Peyer's patch (tissue), 4 donors: ENCODE measurements around the gene NANP.

Source experiments
- CTCF ChIP-seq, 6 experiments: fragments of 450-650 bp in 4 of 6; fragments of 200-600 bp in 2 of 6; sonication (generic) in 1 of 6; IDR thresholded peaks; one replicate each; pipeline ENCODE4 v1.5.1; 2017 to 2019; ENCODE audit warnings: antibody characterized with exemption in 6 of 6, mild to moderate bottlenecking in 3 of 6, moderate library complexity in 1 of 6
- POLR2A ChIP-seq, 2 donors: fragments of 450-650 bp; IDR thresholded peaks; one replicate each; pipeline ENCODE4 v1.5.1; 2017; ENCODE audit warnings: antibody characterized with exemption in 2 of 2, mild to moderate bottlenecking in 2 of 2, moderate library complexity in 2 of 2

DNA sequence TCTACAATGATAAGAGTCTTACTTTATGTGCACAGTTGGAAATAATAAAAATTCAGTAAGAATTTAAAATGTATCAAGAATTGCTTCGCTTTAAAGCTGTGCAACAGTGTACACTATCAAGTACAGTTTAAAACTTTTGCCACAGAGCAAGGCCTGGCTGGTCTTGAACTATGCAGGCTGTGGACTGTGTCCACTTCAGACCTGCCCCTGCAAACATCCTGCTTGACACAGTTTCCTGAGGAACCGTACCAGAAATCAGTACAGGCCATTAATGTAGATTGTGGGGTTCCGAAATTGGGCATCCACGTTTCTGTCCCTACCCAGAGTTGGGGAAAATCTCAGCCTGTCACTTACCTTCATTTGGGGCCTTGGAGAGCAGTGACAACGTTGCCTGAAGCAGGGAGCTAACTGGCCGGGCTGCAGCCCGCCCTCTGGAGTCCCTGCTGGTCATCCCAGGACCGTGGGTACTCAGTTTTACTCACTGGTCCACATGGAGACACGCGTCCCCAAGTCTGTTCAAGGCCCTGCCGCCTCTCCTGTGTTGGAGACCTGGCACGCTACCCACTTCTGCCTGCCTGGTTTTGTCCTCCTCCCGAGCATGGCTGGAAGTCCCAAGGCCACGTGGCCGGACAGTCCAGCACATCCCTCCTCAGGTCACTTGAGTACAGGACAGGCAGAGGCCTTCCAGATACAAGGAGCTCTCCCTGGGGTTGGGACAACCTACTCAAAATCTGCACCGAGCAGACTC, 46.9 kb downstream of the NANP start:
- no peak for TF ChIP-seq CTCF (IDR thresholded peaks at IDR 0.05)
- no peak for TF ChIP-seq POLR2A (IDR thresholded peaks at IDR 0.05)
